Femur (tissue), 1 donor: ENCODE results near the gene DBP.
A peak's percentile ranks its signal among the peaks of the same experiment; 100 is the strongest.

Experiments used
- DNase-seq: peaks from one replicate; pipeline ENCODE4 v3.0.0-alpha.2; 2017

Gene DBP

DNA sequence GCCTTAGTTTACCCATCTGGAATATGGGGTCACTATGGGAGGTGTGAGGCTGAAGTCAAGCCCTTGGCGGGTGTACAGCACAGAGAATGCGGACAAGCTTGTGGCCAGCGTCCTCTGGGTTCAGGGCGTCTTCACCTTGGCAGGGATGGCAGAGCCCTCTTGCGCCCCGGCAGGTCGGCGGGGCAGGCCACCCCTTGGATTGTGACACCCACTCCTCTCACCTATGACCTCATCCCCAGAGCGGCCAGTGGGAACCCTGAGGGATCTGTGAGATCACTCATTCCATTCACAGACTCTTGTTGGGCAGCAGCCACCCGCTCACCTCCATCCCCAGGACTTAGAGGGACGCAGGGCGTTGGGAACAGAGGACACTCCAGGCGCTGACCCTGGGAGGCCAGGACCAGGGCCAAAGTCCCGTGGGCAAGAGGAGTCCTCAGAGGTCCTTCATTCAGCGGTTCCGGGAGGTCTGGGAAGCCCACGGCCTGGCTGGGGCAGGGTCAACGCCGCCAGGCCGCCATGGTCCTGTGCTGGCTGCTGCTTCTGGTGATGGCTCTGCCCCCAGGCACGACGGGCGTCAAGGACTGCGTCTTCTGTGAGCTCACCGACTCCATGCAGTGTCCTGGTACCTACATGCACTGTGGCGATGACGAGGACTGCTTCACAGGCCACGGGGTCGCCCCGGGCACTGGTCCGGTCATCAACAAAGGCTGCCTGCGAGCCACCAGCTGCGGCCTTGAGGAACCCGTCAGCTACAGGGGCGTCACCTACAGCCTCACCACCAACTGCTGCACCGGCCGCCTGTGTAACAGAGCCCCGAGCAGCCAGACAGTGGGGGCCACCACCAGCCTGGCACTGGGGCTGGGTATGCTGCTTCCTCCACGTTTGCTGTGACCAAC is 30.5 kb downstream of the DBP start, which contains the start of gene SPACA4:
Gene SPACA4, plus strand, starts transcription at position 280 of the 896 bp plus-strand sequence. Its CDS starts 237 bp downstream, at position 517.
- peak; percentile 15 for DNase-seq

DNA sequence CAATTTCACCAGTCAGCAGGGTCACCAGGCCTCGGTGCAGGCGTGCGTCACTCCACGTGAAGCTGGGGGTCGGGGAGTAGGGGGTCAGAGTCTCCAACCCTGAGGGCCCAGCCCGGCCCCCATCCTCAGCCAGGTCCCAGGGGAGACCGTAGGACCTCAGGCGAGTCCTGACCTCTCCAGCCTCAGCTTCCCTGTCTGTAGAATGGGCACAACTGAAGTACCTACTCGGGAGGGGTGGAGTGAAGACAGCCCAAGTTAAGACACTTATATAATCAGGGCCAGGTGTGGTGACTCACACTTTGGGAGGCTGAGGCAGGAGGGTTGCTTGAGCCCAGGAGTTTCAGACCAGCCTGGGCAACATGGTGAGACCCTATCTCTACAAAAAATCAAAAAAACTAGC is 33.3 kb downstream of the DBP start:
- DNase-seq: no peak

DNA sequence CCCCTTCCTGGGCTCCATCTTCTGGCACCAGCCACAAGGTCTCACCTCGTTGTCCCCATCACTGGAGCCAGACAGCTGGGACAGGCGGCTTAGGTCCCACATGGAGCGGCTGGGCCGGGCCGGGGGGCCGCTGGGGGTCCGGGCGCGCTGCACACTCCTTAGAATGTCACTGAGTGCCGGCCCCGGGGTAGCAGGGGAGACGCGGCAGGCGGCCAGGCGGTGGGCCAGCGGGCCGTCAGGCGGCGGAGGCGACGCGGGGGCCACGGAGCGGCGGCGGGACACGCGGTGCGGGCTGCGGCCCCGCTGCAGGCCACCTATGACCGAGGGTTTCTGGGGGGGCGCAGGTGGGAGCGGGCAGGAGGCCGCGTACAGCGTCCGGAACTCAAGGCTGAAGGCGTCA is 33.7 kb downstream of the DBP start:
- no peak for DNase-seq

DNA sequence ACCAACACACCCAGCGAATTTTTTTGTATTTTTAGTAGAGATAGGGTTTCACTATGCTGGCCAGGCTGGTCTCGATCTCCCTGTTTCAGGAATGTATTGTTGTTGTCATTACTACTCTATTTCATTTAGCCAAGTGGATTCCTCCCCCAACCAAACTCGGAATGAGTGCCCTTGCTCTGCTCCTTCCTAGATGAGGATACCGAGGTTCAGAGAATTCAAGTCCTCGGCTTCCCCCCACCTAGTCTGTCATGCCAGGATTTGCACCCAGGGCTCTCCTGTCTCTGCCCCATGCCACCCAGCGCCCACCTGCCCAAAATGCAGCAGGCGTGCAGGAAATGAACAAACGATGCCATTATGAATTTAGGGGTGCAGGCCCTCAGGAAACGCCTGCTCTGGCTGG is 34.2 kb downstream of the DBP start:
- DNase-seq: no peak

DNA sequence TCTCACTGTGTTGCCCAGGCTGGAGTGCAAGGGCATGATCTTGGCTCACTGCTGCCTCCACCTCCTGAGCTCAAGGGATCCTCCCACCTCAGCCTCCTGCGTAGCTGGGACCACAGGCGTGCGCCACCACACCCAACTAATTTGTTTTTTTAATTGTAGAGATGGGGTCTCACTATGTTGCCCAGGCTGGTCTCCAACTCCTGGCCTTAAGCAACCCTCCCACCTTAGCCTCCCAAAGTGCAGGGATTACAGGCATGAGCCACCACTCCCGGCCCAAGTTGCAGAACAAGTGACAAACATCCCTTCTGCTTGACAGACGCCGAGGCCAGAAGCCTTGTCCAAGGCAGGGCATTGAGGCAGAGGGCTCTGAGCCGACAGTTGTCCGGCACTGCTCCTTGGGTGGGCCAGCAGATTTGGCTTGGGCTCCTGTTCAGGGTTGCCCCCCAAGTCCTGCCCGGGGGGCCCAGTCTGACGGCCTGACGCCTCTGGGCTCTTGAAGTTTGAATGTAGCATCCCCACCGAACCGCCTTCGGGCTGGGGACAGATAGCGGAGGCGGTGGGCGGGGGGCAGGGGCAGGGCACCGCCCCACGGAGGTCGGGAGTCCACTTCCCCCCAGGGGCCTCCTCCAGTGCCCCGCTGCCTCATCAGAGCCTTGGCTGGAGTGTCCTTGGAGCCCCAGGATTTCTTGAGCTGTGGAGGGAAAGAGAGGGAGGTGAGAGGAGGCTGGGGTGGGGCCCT is 36.3 kb downstream of the DBP start:
- peak; percentile 10 for DNase-seq

DNA sequence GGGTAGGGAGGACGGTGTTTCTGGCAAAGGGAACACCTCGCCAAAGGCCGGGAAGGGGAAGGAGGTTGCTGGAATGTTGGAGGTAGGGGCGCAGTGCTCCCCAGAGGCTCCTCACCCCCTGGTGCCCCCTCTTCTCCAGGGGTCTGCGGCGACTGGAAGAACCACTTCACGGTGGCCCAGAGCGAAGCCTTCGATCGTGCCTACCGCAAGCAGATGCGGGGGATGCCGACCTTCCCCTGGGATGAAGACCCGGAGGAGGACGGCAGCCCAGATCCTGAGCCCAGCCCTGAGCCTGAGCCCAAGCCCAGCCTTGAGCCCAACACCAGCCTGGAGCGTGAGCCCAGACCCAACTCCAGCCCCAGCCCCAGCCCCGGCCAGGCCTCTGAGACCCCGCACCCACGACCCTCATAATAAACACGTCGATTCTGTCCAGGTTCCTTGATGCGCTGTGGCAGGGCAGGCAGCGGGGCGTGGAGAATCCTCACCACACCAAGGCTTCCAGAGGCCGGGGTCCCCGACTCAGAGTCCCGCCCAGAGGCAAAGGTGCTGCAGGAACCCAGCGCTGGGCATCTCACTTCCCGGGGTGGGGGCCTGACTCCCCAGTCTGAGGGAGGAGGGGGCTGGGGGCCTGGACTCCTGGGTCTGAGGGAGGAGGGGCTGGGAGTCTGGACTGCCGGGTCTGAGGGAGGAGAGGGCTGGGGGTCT is 38.0 kb downstream of the DBP start:
- DNase-seq: peak; percentile 13

DNA sequence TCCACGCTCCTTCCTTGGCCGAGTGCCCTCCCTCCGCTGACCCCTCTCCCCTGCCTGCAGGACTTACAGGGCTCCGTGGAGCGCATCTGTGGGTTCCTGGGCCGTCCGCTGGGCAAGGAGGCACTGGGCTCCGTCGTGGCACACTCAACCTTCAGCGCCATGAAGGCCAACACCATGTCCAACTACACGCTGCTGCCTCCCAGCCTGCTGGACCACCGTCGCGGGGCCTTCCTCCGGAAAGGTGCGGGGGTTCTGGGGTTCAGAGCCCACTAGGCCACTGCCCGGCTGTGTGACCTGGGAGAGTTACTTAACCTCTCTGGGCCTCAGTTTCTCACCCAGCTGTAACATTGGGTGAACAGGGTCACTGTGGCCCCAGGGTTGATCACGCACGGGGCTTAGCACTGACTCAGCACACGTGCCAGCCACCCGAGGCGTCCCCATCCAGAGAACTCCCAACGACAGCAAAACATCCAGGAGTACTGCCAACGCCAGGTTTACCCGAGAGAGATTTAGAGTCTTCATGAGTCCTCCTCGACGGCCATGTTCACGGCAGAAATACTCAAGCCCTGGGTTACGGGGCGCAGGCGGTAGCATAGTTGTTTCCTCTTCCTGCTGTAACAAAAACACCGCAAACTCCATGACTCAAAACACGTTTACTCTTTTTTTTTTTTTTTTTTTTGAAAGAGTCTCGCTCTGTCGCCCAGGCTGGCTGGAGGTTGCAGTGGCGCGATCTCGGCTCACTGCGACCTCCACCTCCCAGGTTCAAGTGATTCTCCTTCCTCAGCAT is 40.3 kb downstream of the DBP start:
- DNase-seq: no peak

DNA sequence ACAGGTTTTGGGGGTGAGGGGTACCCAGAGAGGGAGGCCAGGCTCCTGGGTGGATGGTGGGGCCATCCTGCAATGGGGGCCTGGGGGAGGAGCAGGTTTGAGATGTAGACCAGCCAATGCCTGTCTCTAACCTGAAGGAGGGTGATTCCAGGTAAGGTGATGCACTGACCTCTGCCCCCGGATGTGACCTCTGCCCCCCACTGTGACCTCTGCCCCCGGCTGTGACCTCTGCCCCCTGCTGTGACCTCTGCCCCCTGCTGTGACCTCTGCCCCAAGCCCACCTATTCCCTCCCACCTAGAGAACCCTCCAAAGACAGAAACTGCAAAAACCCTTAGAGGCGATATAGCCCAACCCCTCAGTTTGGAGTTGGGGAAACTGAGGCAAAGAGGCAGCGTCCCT is 40.9 kb downstream of the DBP start:
- no peak for DNase-seq

DNA sequence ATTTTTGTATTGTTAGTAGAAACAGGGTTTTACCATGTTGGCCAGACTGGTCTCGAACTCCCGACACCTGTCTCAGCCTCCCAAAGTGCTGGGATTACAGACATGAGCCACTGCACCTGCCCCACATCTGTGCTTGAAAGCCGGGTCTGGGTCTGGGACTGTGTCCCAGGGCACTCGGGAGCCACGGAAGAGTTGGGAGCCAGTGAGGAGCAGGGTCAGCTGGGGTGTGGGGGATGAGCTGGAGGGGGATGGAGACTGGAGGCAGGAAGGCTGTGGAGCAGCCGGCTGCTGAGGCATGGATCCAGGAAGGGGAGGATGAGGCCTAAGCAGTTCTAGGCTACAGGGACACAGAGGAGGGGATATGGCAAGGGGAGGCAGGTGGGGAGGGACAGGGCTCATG is 41.3 kb downstream of the DBP start:
- DNase-seq: no peak

DNA sequence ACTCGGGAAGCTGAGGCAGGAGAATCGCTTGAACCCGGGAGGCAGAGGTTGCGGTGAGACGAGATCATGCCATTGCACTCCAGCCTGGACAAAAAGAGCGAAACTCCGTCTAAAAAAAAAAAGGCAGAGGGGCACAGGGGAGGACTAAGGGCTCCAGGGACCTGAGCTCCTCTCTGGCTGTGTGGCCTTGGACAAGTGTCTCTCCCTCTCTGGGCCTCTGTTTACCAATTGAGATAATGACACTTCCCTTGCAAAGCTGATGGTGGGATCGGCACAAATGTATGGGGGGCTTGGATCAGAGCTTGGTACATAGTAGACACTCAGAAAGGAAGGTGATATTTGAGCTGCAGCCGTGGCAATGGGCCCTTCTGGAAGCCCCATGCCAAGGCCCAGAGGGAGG is 42.0 kb downstream of the DBP start:
- DNase-seq: no peak

DNA sequence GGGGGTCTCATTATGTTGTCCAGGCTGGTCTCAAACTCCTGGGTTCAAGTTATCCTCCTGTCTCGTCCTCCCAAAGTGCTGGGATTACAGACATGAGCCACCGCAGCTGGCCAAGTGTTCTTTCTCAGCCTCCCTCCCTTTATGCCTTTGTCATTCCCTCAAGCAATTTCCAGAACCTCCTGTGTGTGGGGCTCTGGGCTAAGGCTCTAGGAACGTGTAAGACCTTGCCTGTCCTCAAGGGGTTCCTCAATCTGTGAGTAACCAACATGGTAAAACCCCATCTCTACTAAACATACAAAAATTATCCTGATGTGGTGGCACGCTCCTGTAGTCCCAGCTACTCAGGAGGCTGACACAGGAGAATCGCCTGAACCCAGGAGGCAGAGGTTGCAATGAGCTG is 46.2 kb downstream of the DBP start:
- DNase-seq: no peak

DNA sequence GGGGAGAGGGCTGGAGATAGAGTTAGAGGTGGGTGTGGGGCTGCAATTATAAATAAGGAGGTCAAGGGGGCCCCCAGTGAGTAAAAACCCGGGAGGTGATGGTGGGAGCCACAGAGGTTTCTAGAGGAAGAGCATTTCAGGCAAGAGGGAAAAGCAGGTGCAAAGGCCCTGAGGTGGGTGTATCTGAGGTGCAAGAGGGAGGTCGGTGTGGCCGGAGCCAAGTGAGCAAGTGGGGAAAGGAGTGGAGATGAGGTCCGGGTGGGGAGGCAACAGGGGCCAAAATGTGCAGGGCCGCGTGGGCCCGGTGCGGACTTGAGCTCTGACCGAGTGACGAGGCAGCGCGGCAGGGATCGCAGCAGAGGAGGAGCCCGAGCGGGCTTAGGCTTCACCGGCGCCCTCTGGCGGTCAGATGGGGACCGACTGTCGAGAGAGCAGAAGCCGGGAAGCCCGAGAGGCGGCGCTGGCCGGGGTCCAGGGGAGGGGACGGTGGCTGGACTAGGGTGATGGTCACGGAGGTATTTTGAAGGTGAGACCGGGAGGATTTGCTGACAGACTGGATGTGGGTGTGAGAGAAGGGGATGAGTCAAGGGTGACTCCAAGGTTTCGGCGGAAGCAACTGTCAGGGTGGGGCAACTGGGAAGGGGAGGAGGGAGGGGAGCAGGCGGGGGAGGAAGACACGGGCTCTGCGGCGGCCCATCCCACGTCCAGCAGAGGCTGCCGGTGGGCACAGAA is 48.3 kb downstream of the DBP start:
- DNase-seq: peak; percentile 90

DNA sequence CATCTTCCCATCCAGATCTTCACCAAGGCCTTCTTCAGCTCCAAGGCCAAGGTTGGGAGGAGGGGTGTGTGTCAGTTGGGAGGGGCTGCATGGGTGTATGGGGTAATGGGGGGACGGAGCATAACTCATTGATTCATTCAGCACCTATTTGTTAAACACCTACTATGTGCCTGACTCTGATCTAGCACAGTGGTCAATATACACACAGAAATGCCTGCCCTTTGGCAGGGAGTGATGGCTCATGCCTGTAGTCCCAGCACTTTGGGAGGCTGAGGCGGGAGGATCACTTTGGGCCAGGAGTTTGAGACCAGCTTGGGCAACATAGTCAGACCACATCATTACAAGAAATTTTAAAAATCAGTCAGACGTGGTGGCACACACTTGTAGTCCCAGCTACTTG is 49.8 kb downstream of the DBP start:
- no peak for DNase-seq

DNA sequence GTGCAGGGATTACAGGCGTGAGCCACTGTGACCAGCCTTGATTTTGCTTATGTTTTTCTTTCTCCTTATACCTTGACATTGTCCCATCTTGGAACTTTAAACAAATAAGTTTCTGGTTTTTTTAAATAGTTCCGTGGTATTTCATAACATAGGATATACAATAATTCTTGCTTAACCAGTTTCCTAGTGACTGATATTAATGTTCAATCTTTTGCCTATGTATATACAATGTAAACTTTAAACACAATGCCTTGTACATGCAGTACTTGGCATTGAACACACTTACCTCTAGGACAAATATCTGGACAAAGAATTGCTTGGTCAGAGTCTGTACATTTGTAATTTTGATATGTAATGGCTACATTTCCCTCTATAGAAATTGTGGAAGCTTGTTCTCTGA is 55.0 kb downstream of the DBP start:
- DNase-seq: no peak
